GM06990 (cell line): ENCODE measurements around the gene NUDT22.

Experiments
- DNase-seq: peaks from one replicate; pipeline ENCODE4 v3.0.0-alpha.2; 2011; ENCODE audit not compliant: insufficient read length; ENCODE audit errors: extremely low read depth
- H3K27me3 ChIP-seq: replicated peaks from 2 replicates; pipeline ENCODE4 v1.6.0; 2011; ENCODE audit warnings: low read length; ENCODE audit not compliant: control insufficient read depth, insufficient read depth
- H3K36me3 ChIP-seq: 2 replicates; pipeline ENCODE4 v1.5.1; 2011; ENCODE audit warnings: low read length; ENCODE audit not compliant: control insufficient read depth, insufficient read depth
- H3K4me3 ChIP-seq: replicated peaks from 2 replicates; pipeline ENCODE4 v1.5.1; 2011; ENCODE audit warnings: low read depth, mild to moderate bottlenecking, control low read depth, low read length
- TF ChIP-seq, protein P1 (sequence below): IDR thresholded peaks from 2 replicates; pipeline ENCODE4 v1.5.1; 2011; ENCODE audit warnings: low read length, control low read depth, mild to moderate bottlenecking, inconsistent platforms; ENCODE audit not compliant: insufficient read depth, poor library complexity, severe bottlenecking

NUDT22 gene

DNA sequence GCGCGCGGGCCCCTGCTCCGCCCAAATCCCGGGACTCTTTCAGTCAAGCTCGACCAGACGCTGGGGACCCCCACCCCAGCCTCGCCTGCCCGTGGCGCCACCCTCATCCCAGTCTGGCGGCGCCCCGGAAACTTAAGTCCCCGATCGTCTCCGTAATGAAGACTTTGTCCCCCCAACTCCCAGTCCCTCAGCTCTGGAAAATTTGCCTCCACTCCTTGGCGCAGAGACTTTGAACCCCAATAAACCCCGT is 25.6 kb downstream of the NUDT22 start:
- H3K36me3 ChIP-seq = peaks cover 7% of the 10 kb centered on the region
- TF ChIP-seq, protein P1, sequence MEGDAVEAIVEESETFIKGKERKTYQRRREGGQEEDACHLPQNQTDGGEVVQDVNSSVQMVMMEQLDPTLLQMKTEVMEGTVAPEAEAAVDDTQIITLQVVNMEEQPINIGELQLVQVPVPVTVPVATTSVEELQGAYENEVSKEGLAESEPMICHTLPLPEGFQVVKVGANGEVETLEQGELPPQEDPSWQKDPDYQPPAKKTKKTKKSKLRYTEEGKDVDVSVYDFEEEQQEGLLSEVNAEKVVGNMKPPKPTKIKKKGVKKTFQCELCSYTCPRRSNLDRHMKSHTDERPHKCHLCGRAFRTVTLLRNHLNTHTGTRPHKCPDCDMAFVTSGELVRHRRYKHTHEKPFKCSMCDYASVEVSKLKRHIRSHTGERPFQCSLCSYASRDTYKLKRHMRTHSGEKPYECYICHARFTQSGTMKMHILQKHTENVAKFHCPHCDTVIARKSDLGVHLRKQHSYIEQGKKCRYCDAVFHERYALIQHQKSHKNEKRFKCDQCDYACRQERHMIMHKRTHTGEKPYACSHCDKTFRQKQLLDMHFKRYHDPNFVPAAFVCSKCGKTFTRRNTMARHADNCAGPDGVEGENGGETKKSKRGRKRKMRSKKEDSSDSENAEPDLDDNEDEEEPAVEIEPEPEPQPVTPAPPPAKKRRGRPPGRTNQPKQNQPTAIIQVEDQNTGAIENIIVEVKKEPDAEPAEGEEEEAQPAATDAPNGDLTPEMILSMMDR = no peak
- H3K27me3 ChIP-seq = no peaks in the 10 kb centered on the region
- DNase-seq = no peak
- H3K4me3 ChIP-seq = peak overlapping the region; percentile 71

DNA sequence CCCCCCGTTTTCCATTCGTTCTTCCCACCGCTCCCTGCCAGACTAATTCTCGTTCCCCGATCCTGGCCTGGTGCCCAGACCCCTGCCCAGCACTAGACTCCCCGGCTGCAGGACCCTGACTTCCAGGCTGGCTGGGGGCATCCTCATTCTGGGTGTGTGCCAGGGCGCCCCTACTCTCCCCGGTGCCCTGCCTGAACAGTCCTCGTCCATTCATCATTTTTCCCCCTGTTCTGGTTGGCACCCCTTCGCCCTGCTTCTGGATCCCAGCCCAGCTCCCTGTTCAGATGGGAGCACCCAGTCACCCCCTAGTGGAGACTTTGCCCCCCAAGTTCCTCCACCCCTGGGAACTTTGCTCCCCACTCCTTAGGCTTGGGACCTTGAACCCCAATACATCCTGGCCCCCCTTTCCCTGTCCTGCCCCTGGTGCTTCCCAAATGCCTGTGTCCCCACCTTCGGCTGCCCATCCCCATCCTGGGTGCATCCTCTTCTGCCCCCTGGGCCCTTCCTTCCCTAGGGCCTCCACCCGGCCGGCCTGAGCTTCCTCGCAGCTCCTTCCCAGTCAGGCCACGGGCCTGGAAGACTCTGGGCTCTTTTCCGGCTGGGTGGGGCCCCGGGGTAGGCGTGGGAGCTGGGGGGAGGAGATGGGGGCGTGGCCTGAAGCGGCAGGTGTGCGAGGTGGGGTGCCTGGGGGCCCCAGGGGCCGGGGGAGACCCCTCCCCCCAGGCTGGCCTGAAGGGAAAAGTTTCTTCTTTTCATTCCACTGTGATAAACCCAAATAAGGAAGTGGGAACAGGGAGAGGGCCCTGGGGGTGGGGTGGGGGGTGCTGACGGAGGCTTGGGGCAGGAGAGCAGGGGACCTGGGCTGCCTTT is 26.2 kb downstream of the NUDT22 start:
- no peak for DNase-seq
- peaks cover 8% of the 10 kb centered on the region for H3K36me3 ChIP-seq
- peak overlapping the region; percentile 71 for H3K4me3 ChIP-seq
- TF ChIP-seq, protein P1 = peak; percentile 52
- no peaks in the 10 kb centered on the region for H3K27me3 ChIP-seq

DNA sequence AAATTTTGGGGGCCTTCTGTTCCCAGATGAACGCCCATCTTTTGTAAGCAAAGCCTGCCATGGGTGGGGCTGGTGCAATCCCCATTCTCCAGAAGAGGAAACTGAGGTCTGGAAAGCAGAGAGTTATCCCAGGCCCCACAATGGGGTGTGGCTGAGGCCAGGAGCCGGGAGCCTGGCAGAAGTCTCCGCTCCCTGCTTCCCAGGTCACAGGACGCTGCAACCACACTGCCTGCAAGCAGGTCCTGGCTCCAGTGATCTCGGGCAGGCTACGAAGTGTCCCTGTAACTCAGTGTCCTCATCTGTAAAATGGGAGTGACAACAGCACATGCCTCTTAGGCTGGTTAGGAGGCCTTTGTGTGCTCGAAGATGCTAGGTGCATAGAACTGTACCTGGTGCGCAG is 27.0 kb downstream of the NUDT22 start:
- TF ChIP-seq, protein P1 = no peak

DNA sequence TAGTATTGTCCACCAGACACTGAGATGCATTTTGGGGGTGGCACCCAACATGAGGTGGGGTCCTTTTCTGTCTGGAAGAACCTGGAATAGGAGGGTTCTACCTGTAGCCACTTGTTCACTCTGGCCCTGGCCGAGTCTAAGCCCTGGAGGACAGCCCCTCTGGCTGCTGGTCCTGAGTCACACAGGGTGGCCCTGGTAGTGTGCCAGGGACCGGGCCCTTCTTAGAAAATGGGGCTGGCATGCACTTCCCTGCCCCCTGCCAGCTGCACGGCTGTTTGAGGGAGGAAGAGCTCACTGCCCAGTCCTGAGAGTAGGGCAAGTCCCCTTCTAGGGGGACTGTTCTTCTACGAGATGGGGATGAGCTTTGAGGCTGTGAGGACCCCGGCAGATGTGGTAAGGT is 27.4 kb downstream of the NUDT22 start:
- H3K4me3 ChIP-seq = no peak overlapping the region
- no peaks in the 10 kb centered on the region for H3K27me3 ChIP-seq
- TF ChIP-seq, protein P1 = no peak
- DNase-seq = no peak
- H3K36me3 ChIP-seq = peaks cover 9% of the 10 kb centered on the region

More for the DNA sequence above, 27.0 kb downstream of the NUDT22 start:
- Histone ChIP-seq H3K36me3 (peaks cover 8% of the 10 kb centered on the region), H3K27me3 (no peaks in the 10 kb centered on the region), H3K4me3 (no peak overlapping the region)
- no peak for DNase-seq

DNA sequence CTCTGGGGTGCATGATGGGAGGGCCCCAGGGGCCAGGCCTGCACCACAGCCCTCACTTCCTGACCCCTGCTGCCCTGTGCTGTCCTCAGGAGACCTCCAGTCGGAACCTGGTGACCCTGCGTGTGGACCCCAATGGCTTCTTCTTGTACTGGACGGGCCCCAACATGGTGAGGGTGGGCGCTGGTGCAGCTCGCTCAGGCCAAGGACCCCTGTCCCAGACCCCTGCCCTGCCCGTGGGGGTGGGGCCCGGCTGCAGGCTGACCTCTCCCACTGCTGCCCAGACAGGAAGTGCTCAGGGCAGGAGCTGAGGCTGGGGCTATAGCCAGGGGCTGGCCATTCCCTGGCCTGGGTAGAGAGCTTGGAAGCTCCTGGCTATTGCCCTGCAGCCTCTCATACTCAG is 28.3 kb downstream of the NUDT22 start:
- Histone ChIP-seq H3K36me3 (peaks cover 11% of the 10 kb centered on the region), H3K4me3 (no peak overlapping the region)

More for the DNA sequence above, 28.3 kb downstream of the NUDT22 start:
- no peak for DNase-seq
- no peaks in the 10 kb centered on the region for H3K27me3 ChIP-seq
- TF ChIP-seq, protein P1 = no peak
